ENCODE data around the gene SLC24A1.
A peak's percentile ranks its signal among the peaks of the same experiment; 100 is the strongest.

SLC24A1 gene

DNA sequence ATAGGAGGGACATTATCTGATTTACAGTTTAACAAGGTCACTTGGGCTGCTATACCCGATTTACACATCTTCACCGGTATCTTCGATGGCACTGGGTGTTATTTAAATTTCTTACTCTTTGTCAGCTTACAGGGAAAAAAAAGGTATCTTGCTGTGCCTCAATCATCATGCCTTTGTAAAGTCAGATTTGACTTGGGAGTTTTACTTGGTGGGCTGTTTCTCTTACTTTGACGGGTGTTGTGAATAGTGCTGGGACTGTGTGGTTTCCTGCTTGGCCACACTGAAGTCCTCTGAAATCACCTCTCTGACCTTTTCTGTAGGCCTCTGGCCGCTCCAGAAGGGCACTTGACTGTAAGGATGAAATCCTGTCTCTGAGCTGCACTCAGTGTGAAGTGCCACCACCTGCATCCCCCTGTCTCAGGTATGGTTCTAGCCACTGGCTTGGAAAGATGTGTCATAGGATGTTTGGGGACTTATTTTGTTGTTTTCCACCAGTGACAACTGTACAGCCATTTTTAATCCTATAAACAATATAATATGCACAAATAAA lies 3.1 kb upstream of the SLC24A1 start:
- no peak for DNase-seq (ENCODE audit: low read depth in 2 of 2)

DNA sequence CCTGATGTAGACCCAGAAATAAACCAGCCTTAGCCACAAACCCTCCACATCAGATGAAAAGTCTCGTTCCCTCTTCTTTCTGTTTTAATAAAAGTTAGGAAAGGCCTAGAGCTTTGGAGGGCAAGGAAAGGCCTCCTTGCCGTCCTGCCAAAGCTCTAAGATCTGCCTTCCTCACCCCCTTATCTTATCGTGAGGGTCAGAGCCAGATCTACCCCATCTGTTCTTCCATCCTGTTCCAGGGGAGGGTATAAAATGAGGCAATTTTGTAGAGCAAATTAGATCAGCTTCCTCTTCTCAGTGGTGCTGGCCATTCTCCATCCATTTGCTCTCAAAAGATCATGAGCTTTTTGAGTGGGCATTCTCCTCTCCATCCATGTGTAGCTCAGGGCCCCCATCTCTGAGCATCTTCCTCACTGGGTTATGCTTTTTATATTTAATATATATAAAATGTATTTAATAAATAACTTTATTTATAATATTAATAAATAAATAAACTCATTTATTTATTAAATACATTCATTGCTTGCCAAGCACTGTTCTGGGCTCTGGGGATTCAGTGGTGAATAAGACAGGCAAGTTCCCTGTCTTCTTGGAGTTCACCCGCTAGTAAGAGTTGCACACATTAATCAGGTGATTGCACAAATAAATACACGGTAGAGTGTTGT lies 2.0 kb upstream of the SLC24A1 start:
- no peak for DNase-seq (ENCODE audit: low read depth in 2 of 2)

DNA sequence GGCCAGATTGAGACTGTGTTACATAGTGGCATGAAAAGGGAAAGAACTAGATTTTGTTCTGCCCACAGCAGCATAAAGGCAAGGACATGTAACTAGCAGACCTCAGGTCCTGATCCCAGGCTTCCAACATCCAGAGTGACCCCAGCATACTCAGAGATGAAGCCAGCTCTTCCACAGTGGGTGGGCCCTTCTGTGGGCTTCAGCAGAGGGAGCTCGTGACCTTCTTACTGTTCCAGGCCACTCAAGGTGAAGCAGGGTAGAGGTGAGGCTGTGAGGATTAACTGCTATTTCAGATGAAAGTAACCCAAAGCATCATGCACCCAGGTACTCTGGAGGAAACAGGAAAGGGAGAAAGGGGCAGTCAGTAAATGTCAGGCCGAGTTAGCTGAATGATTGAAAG lies 905 bp upstream of the SLC24A1 start:
- no peak for DNase-seq (ENCODE audit: low read depth in 2 of 2)

DNA sequence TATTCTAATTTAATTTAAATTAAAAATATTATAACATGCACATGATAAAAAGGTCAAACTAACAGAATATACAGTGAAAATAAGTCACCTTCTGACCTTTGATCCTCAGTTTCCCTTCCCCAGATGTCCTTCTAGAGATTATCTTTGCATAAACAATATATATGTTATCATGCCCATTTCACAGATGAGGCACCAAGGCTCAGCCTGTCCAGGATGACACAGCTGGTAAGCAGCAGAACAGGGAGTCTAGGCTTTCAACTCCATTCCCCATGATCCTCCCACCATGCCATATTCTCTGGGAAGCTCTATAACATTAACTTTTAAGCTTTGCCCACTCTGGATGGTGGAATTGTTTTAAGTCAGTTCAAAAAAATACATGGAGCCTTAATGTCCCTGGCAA lies 1.4 kb downstream of the SLC24A1 start:
- no peak for DNase-seq (ENCODE audit: low read depth in 2 of 2)

DNA sequence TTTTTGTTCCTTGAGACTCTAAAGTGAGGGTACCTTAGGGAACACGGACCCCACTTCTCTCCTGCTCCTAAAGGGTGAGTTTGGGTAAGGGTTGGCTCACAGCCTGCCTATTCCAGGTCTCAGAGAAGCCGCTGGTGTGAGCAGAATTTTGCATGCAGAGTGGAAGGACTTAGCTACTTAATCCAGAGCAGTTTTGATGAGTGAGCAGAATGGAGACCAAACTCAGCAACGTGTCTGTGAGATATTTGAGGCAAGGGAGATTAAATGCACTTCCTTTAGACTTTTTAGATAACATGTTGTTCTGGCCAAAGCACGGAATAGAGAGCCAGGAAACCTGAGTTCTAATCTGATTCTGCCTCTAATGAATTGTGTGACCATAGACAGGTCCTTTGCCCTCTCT lies 5.1 kb downstream of the SLC24A1 start:
- DNase-seq (ENCODE audit: low read depth in 2 of 2) = no peak

DNA sequence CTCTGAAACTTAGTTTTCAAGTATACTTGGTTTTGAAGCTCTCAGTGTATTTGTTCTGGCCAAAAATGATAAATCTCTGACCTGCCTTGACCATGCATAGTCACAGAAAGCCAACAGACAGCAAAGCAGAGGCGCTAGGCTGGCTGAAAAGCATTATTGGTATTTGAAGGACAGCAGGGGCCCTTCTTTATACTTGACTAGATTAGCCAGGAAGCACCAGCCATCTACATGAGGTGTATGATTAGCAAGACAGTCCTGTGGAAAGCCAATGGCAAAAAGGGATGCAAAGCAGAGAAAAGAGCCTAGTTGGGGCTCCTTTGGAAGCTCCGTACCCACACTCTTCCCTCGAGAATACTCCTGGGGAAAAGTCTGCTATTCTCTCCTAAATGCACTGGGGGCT lies 7.8 kb downstream of the SLC24A1 start:
- no peak for DNase-seq (ENCODE audit: low read depth in 2 of 2)

DNA sequence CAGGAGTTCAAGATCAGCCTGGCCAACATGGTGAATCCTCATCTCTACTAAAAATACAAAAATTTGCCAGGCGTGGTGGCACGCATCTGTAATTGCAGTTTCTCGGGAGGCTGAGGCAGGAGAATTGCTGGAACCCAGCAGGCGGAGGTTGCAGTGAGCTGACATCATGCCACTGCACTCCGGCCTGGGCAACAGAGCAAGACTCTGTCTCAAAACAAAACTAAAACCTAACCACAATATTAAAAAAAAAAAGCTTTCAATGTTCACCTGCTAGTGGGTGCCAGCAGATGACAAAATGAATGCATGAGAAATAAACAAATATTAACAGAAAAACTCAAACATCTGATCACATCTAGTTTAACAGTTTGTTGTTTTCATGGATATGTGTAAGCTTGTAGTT lies 9.0 kb downstream of the SLC24A1 start:
- no peak for DNase-seq (ENCODE audit: low read depth in 2 of 2)

DNA sequence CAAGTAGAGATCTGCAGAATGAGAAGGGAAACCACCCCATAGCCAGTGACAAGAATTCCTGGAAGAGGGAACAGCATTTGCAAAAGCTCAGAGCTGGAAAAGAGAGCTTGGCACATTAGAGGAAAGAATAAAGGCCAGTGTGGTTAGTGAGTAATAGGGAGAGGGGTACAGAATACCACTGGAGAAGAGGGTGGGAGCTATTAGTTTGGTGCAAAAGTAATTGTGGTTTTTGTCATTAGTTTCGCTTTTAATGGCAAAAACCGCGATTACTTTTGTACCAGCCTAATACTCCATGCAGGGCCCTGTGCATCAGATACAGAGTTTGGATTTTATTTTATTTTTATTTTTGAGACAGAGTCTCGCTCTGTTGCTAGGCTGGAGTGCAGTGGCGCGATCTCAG lies 9.8 kb downstream of the SLC24A1 start:
- no peak for DNase-seq (ENCODE audit: low read depth in 2 of 2)

DNA sequence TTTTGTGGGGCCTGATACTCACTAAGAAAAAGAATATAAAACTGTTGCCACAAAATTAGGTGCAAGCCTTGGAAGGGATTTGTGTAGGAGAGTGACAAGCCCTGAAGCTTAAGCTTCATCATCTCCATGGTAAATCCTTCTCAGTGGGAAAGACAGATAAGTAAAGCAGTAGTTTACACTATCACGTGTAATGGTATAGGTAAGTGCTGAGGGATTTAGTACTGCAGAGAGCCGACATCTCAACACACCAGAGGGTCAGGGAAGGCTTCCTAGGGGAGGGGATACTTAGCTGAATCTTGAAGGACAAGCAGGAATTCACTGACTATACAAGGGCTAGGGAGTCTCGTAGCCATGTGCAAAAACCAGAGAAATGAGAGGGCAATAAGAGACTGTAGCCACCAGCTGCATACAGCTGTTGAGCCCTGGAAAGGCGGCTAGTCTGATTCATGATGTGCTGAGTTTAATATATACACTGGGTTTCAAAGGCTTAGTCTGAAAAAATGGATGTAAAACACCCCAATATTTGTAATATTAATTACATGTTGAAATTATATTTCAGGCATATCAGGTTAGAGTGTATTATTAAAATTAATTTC lies 11.1 kb downstream of the SLC24A1 start:
- DNase-seq (ENCODE audit: low read depth in 2 of 2) = no peak

DNA sequence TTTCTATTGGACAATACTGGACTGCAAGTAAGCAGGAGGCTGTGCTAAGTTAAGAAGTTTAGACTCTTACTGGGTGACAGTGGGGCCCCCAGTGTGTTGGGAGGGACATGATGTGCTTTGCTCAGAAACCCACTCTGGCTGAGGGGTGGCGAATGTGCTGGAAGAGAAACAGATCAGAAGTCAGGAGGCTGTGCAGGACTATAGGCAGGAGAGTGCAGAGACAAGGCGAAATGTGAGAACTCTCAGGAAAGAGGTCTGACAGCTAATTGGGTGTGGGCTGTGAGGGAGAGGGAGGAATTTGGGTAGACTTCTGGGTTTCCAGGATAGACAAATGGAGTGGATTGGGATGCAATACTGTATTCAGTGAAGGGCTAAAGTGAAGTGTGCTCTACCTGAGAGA lies 12.0 kb downstream of the SLC24A1 start:
- no peak for DNase-seq (ENCODE audit: low read depth in 2 of 2)

DNA sequence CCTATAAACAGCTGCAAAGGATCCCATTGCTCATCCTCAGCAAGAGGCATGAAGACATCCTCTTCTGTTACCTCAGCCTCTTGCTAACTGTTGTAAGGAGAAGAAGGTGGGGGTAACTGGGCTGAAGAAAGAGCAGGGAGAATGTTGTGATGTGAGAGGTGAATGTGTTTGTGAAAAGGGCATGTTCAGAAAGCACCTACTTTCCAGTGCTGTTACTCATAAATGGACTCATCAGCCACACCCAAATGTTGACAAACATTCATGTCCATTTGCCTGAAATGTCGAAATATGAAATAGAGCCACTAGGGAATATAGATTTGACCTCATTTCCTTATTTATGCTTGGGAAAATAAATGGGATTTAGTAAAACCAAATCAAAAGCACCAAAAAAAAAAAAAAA lies 12.6 kb downstream of the SLC24A1 start:
- DNase-seq (ENCODE audit: low read depth in 2 of 2) = no peak

DNA sequence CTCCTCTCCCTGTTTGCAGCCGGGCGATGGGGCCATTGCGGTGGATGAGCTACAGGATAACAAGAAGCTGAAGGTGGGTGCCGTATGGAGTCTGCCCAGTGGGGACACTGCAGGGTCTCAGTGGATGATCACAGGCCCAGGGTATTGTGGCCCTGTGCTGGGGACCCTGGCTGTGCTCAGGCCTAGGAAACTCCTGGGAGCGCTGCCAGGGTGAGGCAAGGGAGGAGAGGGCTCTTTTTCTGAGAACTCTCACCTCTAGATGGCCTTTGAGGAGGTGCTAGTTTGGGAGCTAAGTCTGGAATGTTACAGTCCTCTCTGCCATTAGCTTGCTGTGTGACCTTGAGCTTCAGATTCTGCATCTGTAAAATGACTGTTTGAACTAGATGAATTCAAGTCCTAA lies 16.4 kb downstream of the SLC24A1 start:
- DNase-seq (ENCODE audit: low read depth in 2 of 2) = no peak

DNA sequence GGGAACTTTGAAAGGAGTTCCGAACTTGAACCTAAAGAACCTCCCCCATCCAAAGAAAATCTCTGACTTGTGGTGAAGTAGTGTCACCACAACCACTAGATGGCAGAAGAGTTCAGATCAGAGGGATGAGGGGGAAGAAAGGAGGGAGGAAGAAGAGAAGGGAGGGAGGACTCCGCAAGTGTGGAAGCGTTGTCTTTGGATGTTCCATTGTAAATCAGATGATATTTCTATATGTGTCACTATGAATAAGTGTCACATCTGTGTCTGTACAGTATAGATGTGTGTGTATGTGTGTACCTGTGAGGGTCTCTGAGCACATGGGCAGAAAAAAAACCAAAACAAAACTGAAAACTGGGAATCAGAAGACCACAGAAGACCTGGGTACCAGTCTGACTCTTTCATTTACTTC lies 16.9 kb downstream of the SLC24A1 start:
- DNase-seq (ENCODE audit: low read depth in 2 of 2) = peak; percentile 68 to 73

DNA sequence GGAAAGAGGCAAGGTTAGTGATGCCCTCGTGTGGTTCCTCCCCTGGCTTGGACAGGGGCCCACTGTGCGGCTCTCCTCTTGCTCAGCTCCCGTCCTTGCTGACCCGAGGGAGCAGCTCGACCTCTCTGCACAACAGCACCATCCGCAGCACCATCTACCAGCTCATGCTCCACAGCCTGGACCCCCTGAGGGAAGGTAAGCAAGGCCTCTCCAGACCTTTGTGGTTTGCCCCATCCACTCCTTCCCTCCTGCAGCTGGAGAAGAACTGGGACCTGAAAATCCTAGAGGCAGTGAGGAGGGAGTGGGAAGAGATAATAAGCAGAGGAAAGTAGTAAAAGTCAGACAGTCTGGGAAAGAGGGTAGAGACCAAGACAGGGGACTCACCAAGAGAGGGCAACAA lies 17.8 kb downstream of the SLC24A1 start:
- no peak for DNase-seq (ENCODE audit: low read depth in 2 of 2)

DNA sequence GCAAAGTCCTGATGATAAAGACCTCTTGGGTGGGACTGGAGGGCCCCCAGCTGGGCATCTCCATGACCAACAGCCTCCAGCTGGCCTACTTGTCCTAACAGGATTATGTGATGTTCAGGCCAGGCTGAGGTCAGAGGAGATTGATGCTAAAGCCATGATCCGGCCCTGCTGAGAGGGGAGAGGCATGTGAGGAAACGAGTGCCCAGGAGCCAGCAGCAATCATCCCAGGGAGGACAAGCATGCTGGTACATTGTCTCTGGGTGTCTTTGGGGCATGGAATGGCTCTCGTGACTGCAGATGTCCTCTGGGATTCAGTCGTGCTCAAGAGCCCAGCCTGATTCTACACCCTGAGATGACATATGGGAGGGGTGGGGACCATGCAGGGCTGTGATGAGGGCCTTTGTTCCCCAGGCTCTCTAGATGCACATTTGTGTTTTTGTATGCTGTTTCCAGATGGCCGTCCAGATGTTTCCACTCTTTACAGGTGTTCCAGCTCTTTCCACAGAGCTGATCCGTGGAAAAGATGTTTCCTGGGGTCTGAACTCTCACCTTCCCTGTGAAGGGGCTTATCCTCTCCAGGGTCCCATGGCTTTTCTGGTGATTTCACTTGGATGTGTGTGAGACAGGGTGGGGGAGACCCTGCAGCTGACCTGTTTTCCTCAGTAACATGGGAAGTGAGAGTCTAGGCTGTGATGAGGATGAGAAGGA lies 20.2 kb downstream of the SLC24A1 start:
- no peak for DNase-seq (ENCODE audit: low read depth in 2 of 2)

DNA sequence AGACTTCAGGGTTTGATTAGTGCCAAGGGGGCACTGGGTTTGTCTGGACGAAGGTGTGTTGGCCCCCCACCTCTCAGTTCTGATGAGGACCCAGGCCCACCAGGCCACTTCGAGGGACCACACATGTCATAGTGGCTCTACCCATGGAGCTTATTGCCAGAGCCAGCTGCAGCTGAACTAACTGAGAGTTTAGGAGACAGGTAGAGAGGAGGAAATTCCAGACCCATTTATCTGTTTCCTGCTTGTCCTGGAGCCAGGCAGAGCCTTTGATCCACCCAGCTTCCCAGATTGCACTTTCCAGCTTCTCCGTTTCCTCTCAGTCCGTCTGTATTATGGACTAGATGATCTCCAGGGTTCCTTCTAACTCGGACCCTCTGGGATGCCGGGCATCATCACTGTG lies 20.9 kb downstream of the SLC24A1 start:
- DNase-seq (ENCODE audit: low read depth in 2 of 2) = no peak

DNA sequence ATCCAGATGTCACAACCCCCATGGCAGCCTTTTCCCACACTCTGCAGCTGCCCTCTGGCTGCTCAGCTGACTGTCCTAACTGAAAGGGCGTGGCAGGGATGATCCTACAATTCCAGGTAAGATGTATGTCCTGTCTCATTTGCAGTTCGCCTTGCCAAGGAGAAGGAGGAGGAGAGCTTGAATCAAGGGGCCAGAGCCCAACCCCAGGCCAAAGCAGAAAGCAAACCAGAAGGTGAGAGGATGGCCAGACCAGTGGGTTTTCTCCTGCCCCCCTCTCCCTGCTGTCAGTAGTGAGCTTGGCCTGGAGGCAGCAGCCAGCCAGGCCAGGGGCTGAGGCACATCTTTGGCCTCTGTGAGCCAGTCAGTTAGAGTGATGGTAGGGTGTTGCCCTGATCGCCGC lies 22.5 kb downstream of the SLC24A1 start:
- no peak for DNase-seq (ENCODE audit: low read depth in 2 of 2)

DNA sequence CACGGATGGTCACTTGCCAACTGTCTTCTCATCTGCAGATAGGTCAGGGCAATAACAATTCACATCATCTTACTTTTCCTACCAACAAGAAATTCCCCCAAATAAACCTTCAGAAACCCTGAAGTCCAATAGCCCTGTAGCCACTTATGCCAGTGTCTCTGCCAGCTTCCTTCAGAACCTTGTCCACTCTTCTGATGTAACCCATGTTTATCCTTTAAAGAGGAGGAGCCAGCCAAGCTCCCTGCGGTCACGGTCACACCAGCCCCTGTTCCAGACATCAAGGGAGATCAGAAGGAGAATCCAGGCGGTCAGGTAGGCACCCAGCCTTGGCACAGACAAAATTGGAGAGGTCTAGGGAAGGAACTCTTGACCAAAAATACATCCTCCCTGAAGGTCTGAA lies 23.7 kb downstream of the SLC24A1 start:
- no peak for DNase-seq (ENCODE audit: low read depth in 2 of 2)

DNA sequence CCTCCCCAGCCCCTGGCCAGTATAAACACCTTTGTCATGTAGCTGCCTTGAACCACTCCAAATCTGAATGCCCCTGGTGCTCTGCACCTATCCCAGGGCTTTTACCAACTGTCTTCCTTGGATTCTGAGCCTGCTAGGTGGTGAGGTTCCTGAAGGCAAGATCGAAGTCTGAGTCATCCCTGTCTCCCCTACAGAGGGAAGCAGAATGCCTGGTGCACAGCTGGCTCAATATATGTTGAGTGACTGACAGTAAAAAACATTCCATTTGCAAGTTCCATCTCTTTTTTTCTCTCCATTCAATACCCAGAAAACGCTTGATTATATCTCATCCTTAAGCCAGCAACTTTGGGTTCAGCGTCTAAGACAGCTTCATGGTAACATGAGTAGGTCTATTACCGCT lies 24.7 kb downstream of the SLC24A1 start:
- peak; percentile 24 to 31 for DNase-seq (ENCODE audit: low read depth in 2 of 2)

DNA sequence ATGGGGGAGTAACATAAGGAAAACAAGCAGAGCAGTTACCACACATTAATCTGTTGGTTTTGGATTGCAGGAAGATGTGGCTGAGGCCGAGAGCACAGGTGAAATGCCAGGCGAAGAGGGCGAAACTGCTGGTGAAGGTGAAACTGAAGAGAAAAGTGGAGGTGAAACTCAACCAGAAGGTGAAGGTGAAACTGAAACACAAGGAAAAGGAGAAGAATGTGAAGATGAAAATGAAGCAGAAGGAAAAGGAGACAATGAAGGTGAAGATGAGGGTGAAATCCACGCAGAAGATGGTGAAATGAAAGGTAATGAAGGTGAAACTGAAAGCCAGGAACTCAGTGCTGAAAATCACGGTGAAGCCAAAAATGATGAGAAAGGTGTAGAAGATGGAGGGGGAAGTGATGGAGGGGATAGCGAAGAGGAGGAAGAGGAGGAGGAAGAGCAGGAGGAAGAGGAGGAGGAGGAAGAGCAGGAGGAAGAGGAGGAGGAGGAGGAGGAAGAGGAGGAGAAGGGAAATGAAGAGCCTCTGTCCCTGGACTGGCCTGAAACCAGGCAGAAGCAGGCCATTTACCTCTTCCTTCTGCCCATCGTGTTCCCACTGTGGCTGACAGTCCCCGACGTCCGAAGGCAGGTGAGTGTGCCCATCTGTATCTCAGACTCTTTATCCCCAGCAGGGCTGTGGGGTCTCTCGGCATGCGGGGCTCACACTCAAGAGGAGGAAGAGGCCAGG lies 28.7 kb downstream of the SLC24A1 start:
- DNase-seq (ENCODE audit: low read depth in 2 of 2) = no peak

DNA sequence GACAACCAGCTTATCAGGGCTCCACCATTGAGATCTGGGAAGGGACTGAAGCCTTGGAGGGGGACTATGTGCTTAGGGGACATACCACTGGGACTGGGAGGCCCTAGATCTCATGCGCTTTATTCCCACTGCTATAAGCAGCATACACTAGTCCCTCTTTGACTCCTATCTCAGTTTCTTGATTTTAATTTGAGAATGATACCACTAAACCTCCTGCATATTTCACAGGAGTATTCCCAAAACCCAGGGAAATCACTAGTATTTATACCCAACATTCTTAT lies 29.2 kb downstream of the SLC24A1 start:
- no peak for DNase-seq (ENCODE audit: low read depth in 2 of 2)

DNA sequence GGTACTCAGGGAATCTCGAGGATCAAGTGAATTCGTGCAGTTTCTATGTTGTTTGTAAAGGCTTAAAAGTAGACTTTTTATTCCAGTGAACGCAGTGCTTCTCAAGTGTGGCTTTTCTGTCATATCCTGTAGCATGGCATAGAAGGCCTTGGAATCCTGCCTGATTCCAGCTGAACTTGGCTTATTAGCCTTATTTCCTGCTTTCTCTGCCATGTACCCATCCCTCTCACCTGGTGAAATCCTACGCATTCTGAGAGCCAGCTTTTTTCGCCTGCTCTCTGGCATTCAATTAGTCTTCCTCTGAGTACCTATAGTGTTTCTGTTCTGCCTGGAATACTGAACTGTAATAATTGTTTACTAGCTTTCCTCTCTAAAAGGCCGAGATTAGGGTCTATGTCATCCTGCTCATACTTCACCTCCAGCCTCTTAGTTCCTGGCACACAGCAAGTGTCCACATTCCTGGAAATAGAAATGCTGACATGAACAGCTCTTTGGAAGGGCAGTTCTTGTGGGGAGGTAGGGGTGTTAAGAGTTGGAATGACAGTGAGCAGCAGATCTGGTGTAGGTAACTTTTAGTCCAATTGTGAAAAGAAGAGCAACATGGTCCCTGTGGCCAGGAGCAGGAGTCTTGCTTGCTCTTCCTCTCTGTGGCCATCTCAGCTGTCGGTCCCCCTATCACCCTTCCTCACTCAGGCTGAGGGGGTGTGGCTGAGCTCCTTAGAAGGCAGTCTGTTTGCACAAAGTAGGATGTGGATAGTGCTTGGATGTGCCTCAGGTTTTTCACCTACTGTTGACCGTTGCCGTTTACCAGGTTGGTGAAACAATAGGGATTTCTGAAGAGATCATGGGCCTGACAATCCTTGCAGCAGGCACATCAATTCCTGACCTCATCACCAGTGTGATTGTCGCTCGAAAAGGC lies 30.4 kb downstream of the SLC24A1 start:
- no peak for DNase-seq (ENCODE audit: low read depth in 2 of 2)

All from fibroblast of skin of left quadriceps (primary cell).